Naive thymus-derived CD4-positive, alpha-beta T cell (primary cell): ENCODE results near the gene POLR3B. TPM values are rescaled to one million over a fixed set of nuclear protein-coding genes. Genes with fewer than 3 reads are reported as not detected.

Source experiments
- ATAC-seq: fragments of 150-1000 bp; cut with Tn5 transposase; 2 replicates; pipeline ENCODE4 v1.10.0; 2021; ENCODE audit warnings: mild to moderate bottlenecking, moderate library complexity
- CTCF ChIA-PET: fragments of 350-600 bp; sonication (Branson Sonifier 250); formaldehyde crosslinking; loops from one replicate; lab custom pipeline; 2021; ENCODE audit warnings: antibody characterized with exemption; lab: Charles Lee
- POLR2A ChIA-PET: fragments of 350-600 bp; sonication (Branson Sonifier 250); formaldehyde crosslinking; loops from one replicate; lab custom pipeline; 2021; ENCODE audit warnings: antibody characterized with exemption, inconsistent platforms; lab: Charles Lee
- DNase-seq, 9 donors: peaks; one replicate each; pipeline versions ENCODE4 v3.0.0 to v3.0.0-alpha.2; 2020 to 2022; ENCODE audit warnings: mixed read lengths in 1 of 9
- H3K27ac ChIP-seq: one replicate; pipeline ENCODE4 v1.7.0; 2013; ENCODE audit warnings: mild to moderate bottlenecking, low read depth, low read length, moderate library complexity
- H3K27me3 ChIP-seq, 2 donors: one replicate each; pipeline ENCODE4 v1.7.0; 2013; ENCODE audit warnings: low read length in 2 of 2, mild to moderate bottlenecking in 2 of 2, moderate library complexity in 2 of 2; ENCODE audit not compliant: control insufficient read depth in 2 of 2, insufficient read depth in 2 of 2
- H3K36me3 ChIP-seq, 3 experiments: 1 replicate in 2 of 3; 2 replicates in 1 of 3; pipeline ENCODE4 v1.7.0; 2013; ENCODE audit warnings: low read length in 3 of 3, mild to moderate bottlenecking in 3 of 3, moderate library complexity in 1 of 3; ENCODE audit not compliant: insufficient read depth in 3 of 3, control insufficient read depth in 2 of 3
- H3K4me1 ChIP-seq, 2 donors: one replicate each; pipeline ENCODE4 v1.7.0; 2013; ENCODE audit warnings: low read length in 2 of 2, mild to moderate bottlenecking in 2 of 2, moderate library complexity in 1 of 2; ENCODE audit not compliant: control insufficient read depth in 2 of 2, insufficient read depth in 2 of 2
- H3K4me3 ChIP-seq: 2 replicates; pipeline ENCODE4 v1.7.0; 2013; ENCODE audit warnings: mild to moderate bottlenecking, low read length
- H3K9me3 ChIP-seq, 3 experiments: 1 replicate in 2 of 3; 2 replicates in 1 of 3; pipeline ENCODE4 v1.7.0; 2013; ENCODE audit warnings: low read length in 3 of 3; ENCODE audit not compliant: control insufficient read depth in 2 of 3
- H3K27ac Mint-ChIP-seq, 9 donors: one replicate each; pipeline ENCODE4 v1.8.0; 2020 to 2022; ENCODE audit warnings: mixed read lengths in 9 of 9, mild to moderate bottlenecking in 8 of 9, moderate library complexity in 5 of 9, inconsistent platforms in 2 of 9
- H3K27me3 Mint-ChIP-seq, 5 donors: one replicate each; pipeline ENCODE4 v1.8.0; 2021 to 2022; ENCODE audit warnings: mixed read lengths in 5 of 5, mild to moderate bottlenecking in 1 of 5
- H3K36me3 Mint-ChIP-seq, 5 donors: one replicate each; pipeline ENCODE4 v1.8.0; 2020 to 2022; ENCODE audit warnings: mixed read lengths in 5 of 5, mild to moderate bottlenecking in 3 of 5, inconsistent platforms in 1 of 5
- H3K4me1 Mint-ChIP-seq, 7 donors: one replicate each; pipeline ENCODE4 v1.8.0; 2020 to 2022; ENCODE audit warnings: mixed read lengths in 7 of 7, mild to moderate bottlenecking in 3 of 7, inconsistent platforms in 1 of 7
- H3K4me3 Mint-ChIP-seq, 10 donors: one replicate each; pipeline ENCODE4 v1.8.0; 2020 to 2022; ENCODE audit warnings: mild to moderate bottlenecking in 10 of 10, mixed read lengths in 10 of 10, moderate library complexity in 6 of 10, inconsistent platforms in 2 of 10
- H3K9me3 Mint-ChIP-seq, 11 donors: one replicate each; pipeline ENCODE4 v1.8.0; 2020 to 2022; ENCODE audit warnings: mixed read lengths in 11 of 11, mild to moderate bottlenecking in 4 of 11, inconsistent platforms in 1 of 11, moderate library complexity in 1 of 11
- intact Hi-C, 2 donors: fragments of 100-400 bp; cut with micrococcal nuclease; formaldehyde crosslinking; loops; one replicate each; pipeline ENCODE4 v1.15.1; 2023
- polyA plus RNA-seq, 2 donors: library from polyadenylated mRNA; unstranded; fragments of 300-500 nt; fragmentation: Illumina TruSeq; gene quantifications; one replicate each; pipeline ENCODE4 v1.2.3, GENCODE V29; 2021
- total RNA-seq, 6 experiments: library from RNA in 5 of 6; stranded (reverse) in 5 of 6; gene quantifications; 1 replicate in 5 of 6; 2 replicates in 1 of 6; pipeline ENCODE4 v1.2.3 and lab custom pipeline; 2021 to 2026

POLR3B gene
- total and polyA plus RNA-seq, 7 experiments from 2014 or later = 4.7 to 8.7 (median 6.8) TPM

- Mint-ChIP-seq H3K36me3 (peaks cover 3 to 45% (median 13%) of the 10 kb centered on the region in 5 donors), H3K4me3 (no peak overlapping the region), H3K9me3 (no peaks in the 10 kb centered on the region), H3K4me1 (peaks cover 0 to 5% (median 0%) of the 10 kb centered on the region in 7 donors), H3K27me3 (no peaks in the 10 kb centered on the region), H3K27ac (no peak overlapping the region)
- intact Hi-C loops = no loop called here
- ChIA-PET CTCF (no interaction called here), POLR2A (no interaction called here)
- DNase-seq (no peak), ATAC-seq (no peak)
- Histone ChIP-seq H3K36me3 (peaks cover 0 to 17% (median 0%) of the 10 kb centered on the region in 3 experiments), H3K27me3 (no peaks in the 10 kb centered on the region), H3K27ac (no peak overlapping the region), H3K4me1 (no peaks in the 10 kb centered on the region), H3K4me3 (no peak overlapping the region), H3K9me3 (no peaks in the 10 kb centered on the region)
Observed at GRCh38 chr12:106493531-106493930, 136.0 kb downstream of the POLR3B start.

- Mint-ChIP-seq H3K27ac (peak overlapping the region in 1 of 9 donors; percentile 47), H3K36me3 (peaks cover 9 to 57% (median 19%) of the 10 kb centered on the region in 5 donors), H3K4me3 (no peak overlapping the region), H3K27me3 (no peaks in the 10 kb centered on the region), H3K4me1 (peaks cover 0 to 18% (median 0%) of the 10 kb centered on the region in 7 donors), H3K9me3 (no peaks in the 10 kb centered on the region)
- no peaks in the 10 kb centered on the region for H3K4me1 ChIP-seq
- DNase-seq (no peak), ATAC-seq (no peak)
- ChIA-PET POLR2A (no interaction called here), CTCF (no interaction called here)
- H3K4me3 ChIP-seq = no peak overlapping the region
- intact Hi-C loops = no loop called here
- H3K36me3 ChIP-seq = peaks cover 0 to 32% (median 4%) of the 10 kb centered on the region in 3 experiments
- H3K27me3 ChIP-seq = no peaks in the 10 kb centered on the region
- H3K27ac ChIP-seq = no peak overlapping the region
- H3K9me3 ChIP-seq = no peaks in the 10 kb centered on the region
Observed at GRCh38 chr12:106495354-106495965, 137.9 kb downstream of the POLR3B start.

- intact Hi-C loops = no loop called here
- ATAC-seq = no peak
- no peak overlapping the region for H3K27ac ChIP-seq
- H3K4me3 Mint-ChIP-seq = no peak overlapping the region
- H3K27me3 ChIP-seq = no peaks in the 10 kb centered on the region
- H3K9me3 Mint-ChIP-seq = no peaks in the 10 kb centered on the region
- H3K27me3 Mint-ChIP-seq = no peaks in the 10 kb centered on the region
- peaks cover 9 to 68% (median 27%) of the 10 kb centered on the region in 5 donors for H3K36me3 Mint-ChIP-seq
- DNase-seq = no peak
- ChIA-PET CTCF (no interaction called here), POLR2A (no interaction called here)
- H3K9me3 ChIP-seq = no peaks in the 10 kb centered on the region
- H3K4me1 Mint-ChIP-seq = peaks cover 0 to 18% (median 0%) of the 10 kb centered on the region in 7 donors
- H3K36me3 ChIP-seq = peaks cover 4 to 51% (median 5%) of the 10 kb centered on the region in 3 experiments
- H3K4me3 ChIP-seq = no peak overlapping the region
- H3K4me1 ChIP-seq = no peaks in the 10 kb centered on the region
- peak overlapping the region in 3 of 9 donors; percentile 2 to 6 (median 5) for H3K27ac Mint-ChIP-seq
Observed at GRCh38 chr12:106498056-106498455, 140.5 kb downstream of the POLR3B start.

DNA sequence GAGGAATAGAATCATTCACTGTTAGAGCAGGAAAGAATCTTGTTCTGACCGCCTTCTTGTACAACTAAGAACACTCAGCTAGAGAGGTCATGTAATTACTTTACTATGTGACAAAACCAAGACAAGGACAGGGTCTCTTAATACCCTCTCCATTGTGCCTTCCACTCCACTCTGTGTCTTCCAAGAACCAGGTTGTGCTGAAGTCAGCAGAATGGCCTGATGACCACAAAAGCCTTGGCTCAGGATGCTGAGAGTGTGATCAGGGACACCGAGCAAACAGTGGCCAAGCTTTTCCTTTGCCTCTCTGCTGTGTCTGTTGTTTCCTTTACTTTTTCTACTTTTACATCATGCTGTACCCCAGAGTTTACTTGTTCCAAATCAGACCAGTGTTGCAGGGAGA lies 142.1 kb downstream of the POLR3B start:
- Mint-ChIP-seq H3K4me1 (peaks cover 0 to 18% (median 0%) of the 10 kb centered on the region in 7 donors), H3K9me3 (no peaks in the 10 kb centered on the region), H3K27ac (peak overlapping the region in 3 of 9 donors; percentile 12 to 61 (median 44)), H3K27me3 (no peaks in the 10 kb centered on the region), H3K36me3 (peaks cover 12 to 66% (median 27%) of the 10 kb centered on the region in 5 donors), H3K4me3 (no peak overlapping the region)
- no peak overlapping the region for H3K27ac ChIP-seq
- no peaks in the 10 kb centered on the region for H3K27me3 ChIP-seq
- CTCF ChIA-PET = no interaction called here
- H3K36me3 ChIP-seq = peaks cover 4 to 66% (median 5%) of the 10 kb centered on the region in 3 experiments
- ATAC-seq (no peak), DNase-seq (no peak)
- no peak overlapping the region for H3K4me3 ChIP-seq
- no peaks in the 10 kb centered on the region for H3K9me3 ChIP-seq
- H3K4me1 ChIP-seq = no peaks in the 10 kb centered on the region
- intact Hi-C loops = loop anchor here in 1 of 2 donors (10.0 kb wide), 1 partner anchor 345 kb away; no protein-coding TSS in a partner anchor
- POLR2A ChIA-PET = no interaction called here

DNA sequence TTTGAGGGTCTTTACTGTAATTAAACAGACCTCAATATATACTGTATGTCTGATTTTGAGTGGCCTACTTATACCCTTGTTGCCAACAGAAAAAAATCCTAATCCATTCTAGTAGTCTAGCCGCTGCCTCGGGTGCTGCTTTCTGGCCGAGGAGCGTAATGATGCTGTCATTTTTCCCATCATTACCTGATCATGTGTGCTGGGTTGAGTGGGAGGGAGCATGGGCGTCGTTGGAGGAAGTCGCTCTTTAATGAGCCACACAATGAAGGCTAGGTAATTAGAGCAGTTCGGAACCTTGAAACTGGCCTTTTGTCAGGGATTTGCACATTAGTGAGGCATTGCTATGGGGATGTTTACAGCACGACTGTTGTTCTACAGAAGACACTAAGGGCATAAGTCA lies 149.1 kb downstream of the POLR3B start:
- intact Hi-C loops = loop anchor here in 1 of 2 donors (10.0 kb wide), 1 partner anchor 338 kb away; no protein-coding TSS in a partner anchor
- Histone ChIP-seq H3K9me3 (no peaks in the 10 kb centered on the region), H3K4me3 (no peak overlapping the region), H3K27me3 (no peaks in the 10 kb centered on the region), H3K36me3 (peaks cover 0 to 47% (median 5%) of the 10 kb centered on the region in 3 experiments), H3K27ac (no peak overlapping the region), H3K4me1 (no peaks in the 10 kb centered on the region)
- H3K27me3 Mint-ChIP-seq = no peaks in the 10 kb centered on the region
- no peaks in the 10 kb centered on the region for H3K4me1 Mint-ChIP-seq
- peak overlapping the region in 1 of 9 donors; percentile 34 for H3K27ac Mint-ChIP-seq
- ChIA-PET POLR2A (no interaction called here), CTCF (interaction anchor here (1.1 kb wide), 1 partner anchor 11 kb away, joined by 3 read pairs; no protein-coding TSS in a partner anchor)
- no peak for DNase-seq
- H3K36me3 Mint-ChIP-seq = peaks cover 6 to 68% (median 19%) of the 10 kb centered on the region in 5 donors
- ATAC-seq = no peak
- no peak overlapping the region for H3K4me3 Mint-ChIP-seq
- H3K9me3 Mint-ChIP-seq = no peaks in the 10 kb centered on the region

- Histone ChIP-seq H3K27ac (no peak overlapping the region), H3K9me3 (no peaks in the 10 kb centered on the region), H3K36me3 (peaks cover 0 to 31% (median 0%) of the 10 kb centered on the region in 3 experiments), H3K27me3 (no peaks in the 10 kb centered on the region), H3K4me1 (no peaks in the 10 kb centered on the region), H3K4me3 (no peak overlapping the region)
- H3K4me3 Mint-ChIP-seq = no peak overlapping the region
- intact Hi-C loops = loop anchor here in 1 of 2 donors (10.0 kb wide), 1 partner anchor 336 kb away; no protein-coding TSS in a partner anchor
- peaks cover 0 to 7% (median 0%) of the 10 kb centered on the region in 7 donors for H3K4me1 Mint-ChIP-seq
- H3K36me3 Mint-ChIP-seq = peaks cover 4 to 56% (median 19%) of the 10 kb centered on the region in 5 donors
- H3K9me3 Mint-ChIP-seq = peaks cover 0 to 5% (median 0%) of the 10 kb centered on the region in 11 donors
- POLR2A ChIA-PET = no interaction called here
- ATAC-seq (no peak), DNase-seq (no peak)
- H3K27ac Mint-ChIP-seq = no peak overlapping the region
- CTCF ChIA-PET = no interaction called here
- no peaks in the 10 kb centered on the region for H3K27me3 Mint-ChIP-seq
Observed at GRCh38 chr12:106508966-106509365, 151.4 kb downstream of the POLR3B start.
